ENCODE results near the gene KCNK3. TPM values are rescaled to one million over a fixed set of nuclear protein-coding genes. Genes with fewer than 3 reads are reported as not detected.

The KCNK3 gene
- not detected for polyA plus RNA-seq (2013)

DNA sequence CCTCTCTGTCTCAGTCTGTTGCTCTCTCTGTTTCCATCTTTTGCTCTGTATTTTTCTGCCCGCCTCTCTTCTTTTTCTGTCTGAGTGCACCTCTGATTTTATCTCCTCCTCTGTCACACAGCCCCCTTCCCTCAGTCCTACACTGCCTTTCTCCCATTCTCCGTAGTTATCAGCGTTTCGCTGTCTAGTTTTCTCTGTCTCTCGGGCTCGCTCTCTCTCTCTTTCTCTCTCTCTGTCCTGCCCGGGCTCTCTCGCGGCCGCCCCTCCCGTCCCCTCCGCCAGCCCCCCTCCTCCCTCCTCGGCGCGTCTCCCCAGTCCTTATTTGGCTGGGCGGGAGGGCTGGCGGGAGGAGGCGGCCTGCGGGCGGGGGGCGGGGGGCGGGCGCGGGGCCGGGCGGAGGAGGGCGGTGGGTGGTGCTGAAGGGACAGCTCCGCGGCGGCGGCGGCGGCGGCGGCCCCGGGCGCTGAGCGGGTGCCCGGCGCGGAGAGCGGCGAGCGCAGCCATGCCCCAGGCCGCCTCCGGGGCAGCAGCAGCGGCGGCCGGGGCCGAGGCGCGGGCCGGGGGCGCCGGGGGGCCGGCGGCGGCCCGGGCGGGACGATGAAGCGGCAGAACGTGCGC lies at the start of gene KCNK3:
KCNK3 (plus strand) TSS at position 444 of the 618 bp plus-strand sequence; CDS start at position 598, 154 bp downstream.
- ChIA-PET CTCF (no interaction called here), POLR2A (no interaction called here)
- Histone ChIP-seq H3K27ac (ENCODE audit: insufficient read depth in 1 of 2, low read depth in 1 of 2, low read length in 2 of 2, poor library complexity in 1 of 2, severe bottlenecking in 2 of 2) (no peak within 1 kb of the TSS), H3K4me3 (ENCODE audit: control insufficient read depth in 1 of 7, extremely low read depth in 1 of 7, insufficient read depth in 4 of 7, low read depth in 2 of 7, low read length in 6 of 7) (peak within 1 kb of the TSS in 4 of 7 experiments; percentile 14 to 54 (median 32)), H3K36me3 (ENCODE audit: control insufficient read depth in 4 of 4, insufficient read depth in 4 of 4, low read length in 3 of 4) (no peaks in the 10 kb centered on the region), H3K9me3 (ENCODE audit: control extremely low read depth in 1 of 5, control insufficient read depth in 4 of 5, insufficient read depth in 2 of 5, low read depth in 1 of 5, low read length in 4 of 5) (no peaks in the 10 kb centered on the region), H3K27me3 (replicated peaks in 2 of 5; ENCODE audit: control insufficient read depth in 4 of 5, insufficient read depth in 5 of 5, low read length in 4 of 5) (peaks cover 16 to 92% (median 38%) of the 10 kb centered on the region in 5 experiments), H3K4me1 (ENCODE audit: control extremely low read depth in 1 of 4, control insufficient read depth in 4 of 4, insufficient read depth in 4 of 4, low read length in 3 of 4) (peaks cover 0 to 11% (median 7%) of the 10 kb centered on the region in 4 experiments)
- peak; percentile 22 to 70 (median 67) for DNase-seq
- 1% methylated on average over 43 of the region's 64 CpGs for WGBS (ENCODE audit: insufficient coverage)

- H3K36me3 ChIP-seq (ENCODE audit: control insufficient read depth in 4 of 4, insufficient read depth in 4 of 4, low read length in 3 of 4) = no peaks in the 10 kb centered on the region
- H3K27me3 ChIP-seq (replicated peaks in 2 of 5; ENCODE audit: control insufficient read depth in 4 of 5, insufficient read depth in 5 of 5, low read length in 4 of 5) = peaks cover 0 to 48% (median 21%) of the 10 kb centered on the region in 5 experiments
- ChIA-PET POLR2A (no interaction called here), CTCF (no interaction called here)
- DNase-seq = no peak
- no peak overlapping the region for H3K4me3 ChIP-seq (ENCODE audit: control insufficient read depth in 1 of 7, extremely low read depth in 1 of 7, insufficient read depth in 4 of 7, low read depth in 2 of 7, low read length in 6 of 7)
- H3K9me3 ChIP-seq (ENCODE audit: control extremely low read depth in 1 of 5, control insufficient read depth in 4 of 5, insufficient read depth in 2 of 5, low read depth in 1 of 5, low read length in 4 of 5) = no peaks in the 10 kb centered on the region
- H3K27ac ChIP-seq (ENCODE audit: insufficient read depth in 1 of 2, low read depth in 1 of 2, low read length in 2 of 2, poor library complexity in 1 of 2, severe bottlenecking in 2 of 2) = no peak overlapping the region
- no peaks in the 10 kb centered on the region for H3K4me1 ChIP-seq (ENCODE audit: control extremely low read depth in 1 of 4, control insufficient read depth in 4 of 4, insufficient read depth in 4 of 4, low read length in 3 of 4)
- 81% methylated on average over 10 of the region's 13 CpGs for WGBS (ENCODE audit: insufficient coverage)
Observed at GRCh38 chr2:26644188-26644835, 48.2 kb upstream of the KCNK3 start.

- ChIA-PET CTCF (no interaction called here), POLR2A (no interaction called here)
- Histone ChIP-seq H3K4me1 (ENCODE audit: control extremely low read depth in 1 of 4, control insufficient read depth in 4 of 4, insufficient read depth in 4 of 4, low read length in 3 of 4) (no peaks in the 10 kb centered on the region), H3K36me3 (ENCODE audit: control insufficient read depth in 4 of 4, insufficient read depth in 4 of 4, low read length in 3 of 4) (no peaks in the 10 kb centered on the region), H3K9me3 (ENCODE audit: control extremely low read depth in 1 of 5, control insufficient read depth in 4 of 5, insufficient read depth in 2 of 5, low read depth in 1 of 5, low read length in 4 of 5) (no peaks in the 10 kb centered on the region), H3K27me3 (replicated peaks in 2 of 5; ENCODE audit: control insufficient read depth in 4 of 5, insufficient read depth in 5 of 5, low read length in 4 of 5) (peaks cover 0 to 43% (median 19%) of the 10 kb centered on the region in 5 experiments), H3K4me3 (ENCODE audit: control insufficient read depth in 1 of 7, extremely low read depth in 1 of 7, insufficient read depth in 4 of 7, low read depth in 2 of 7, low read length in 6 of 7) (no peak overlapping the region), H3K27ac (ENCODE audit: insufficient read depth in 1 of 2, low read depth in 1 of 2, low read length in 2 of 2, poor library complexity in 1 of 2, severe bottlenecking in 2 of 2) (no peak overlapping the region)
- WGBS (ENCODE audit: insufficient coverage) = 94% methylated on average over 8 of the region's 10 CpGs
- DNase-seq = no peak
Observed at GRCh38 chr2:26645762-26646161, 46.8 kb upstream of the KCNK3 start.

- Histone ChIP-seq H3K4me1 (ENCODE audit: control extremely low read depth in 1 of 4, control insufficient read depth in 4 of 4, insufficient read depth in 4 of 4, low read length in 3 of 4) (no peaks in the 10 kb centered on the region), H3K27ac (ENCODE audit: insufficient read depth in 1 of 2, low read depth in 1 of 2, low read length in 2 of 2, poor library complexity in 1 of 2, severe bottlenecking in 2 of 2) (no peak overlapping the region), H3K27me3 (replicated peaks in 2 of 5; ENCODE audit: control insufficient read depth in 4 of 5, insufficient read depth in 5 of 5, low read length in 4 of 5) (peaks cover 0 to 50% (median 19%) of the 10 kb centered on the region in 5 experiments), H3K9me3 (ENCODE audit: control extremely low read depth in 1 of 5, control insufficient read depth in 4 of 5, insufficient read depth in 2 of 5, low read depth in 1 of 5, low read length in 4 of 5) (no peaks in the 10 kb centered on the region), H3K4me3 (ENCODE audit: control insufficient read depth in 1 of 7, extremely low read depth in 1 of 7, insufficient read depth in 4 of 7, low read depth in 2 of 7, low read length in 6 of 7) (no peak overlapping the region), H3K36me3 (ENCODE audit: control insufficient read depth in 4 of 4, insufficient read depth in 4 of 4, low read length in 3 of 4) (no peaks in the 10 kb centered on the region)
- ChIA-PET POLR2A (no interaction called here), CTCF (no interaction called here)
- DNase-seq = no peak
- WGBS (ENCODE audit: insufficient coverage) = 98% methylated on average over 6 of the region's 6 CpGs
Observed at GRCh38 chr2:26646986-26647672, 45.4 kb upstream of the KCNK3 start.

- Histone ChIP-seq H3K36me3 (ENCODE audit: control insufficient read depth in 4 of 4, insufficient read depth in 4 of 4, low read length in 3 of 4) (no peaks in the 10 kb centered on the region), H3K4me3 (ENCODE audit: control insufficient read depth in 1 of 7, extremely low read depth in 1 of 7, insufficient read depth in 4 of 7, low read depth in 2 of 7, low read length in 6 of 7) (no peak overlapping the region), H3K9me3 (ENCODE audit: control extremely low read depth in 1 of 5, control insufficient read depth in 4 of 5, insufficient read depth in 2 of 5, low read depth in 1 of 5, low read length in 4 of 5) (no peaks in the 10 kb centered on the region), H3K27ac (ENCODE audit: insufficient read depth in 1 of 2, low read depth in 1 of 2, low read length in 2 of 2, poor library complexity in 1 of 2, severe bottlenecking in 2 of 2) (no peak overlapping the region), H3K27me3 (replicated peaks in 2 of 5; ENCODE audit: control insufficient read depth in 4 of 5, insufficient read depth in 5 of 5, low read length in 4 of 5) (peaks cover 0 to 50% (median 15%) of the 10 kb centered on the region in 5 experiments), H3K4me1 (ENCODE audit: control extremely low read depth in 1 of 4, control insufficient read depth in 4 of 4, insufficient read depth in 4 of 4, low read length in 3 of 4) (no peaks in the 10 kb centered on the region)
- 88% methylated on average over 1 of the region's 3 CpGs for WGBS (ENCODE audit: insufficient coverage)
- POLR2A ChIA-PET = no interaction called here
- CTCF ChIA-PET = no interaction called here
- no peak for DNase-seq
Observed at GRCh38 chr2:26647981-26648380, 44.5 kb upstream of the KCNK3 start.

DNA sequence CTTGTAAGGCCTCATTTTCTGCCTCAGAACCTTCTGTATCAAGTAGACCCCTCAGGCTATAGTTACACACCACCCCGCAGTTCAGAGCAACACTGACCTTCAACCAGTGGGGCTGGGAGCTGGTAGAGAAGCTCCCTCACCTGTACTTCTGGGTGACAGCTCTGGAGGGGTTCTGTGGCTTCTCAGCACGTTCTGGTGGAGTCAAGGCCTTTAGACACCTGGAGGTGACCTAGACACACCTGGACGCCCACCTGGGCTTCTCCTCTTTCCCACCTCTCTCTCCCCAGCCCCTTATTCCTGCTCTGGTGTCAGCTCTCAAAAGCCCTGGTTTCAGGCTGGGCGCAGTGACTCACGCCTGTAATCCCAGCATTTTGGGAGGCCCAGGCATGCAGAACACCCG lies 44.0 kb upstream of the KCNK3 start:
- WGBS (ENCODE audit: insufficient coverage) = 89% methylated on average over 5 of the region's 6 CpGs
- CTCF ChIA-PET = no interaction called here
- H3K4me3 ChIP-seq (ENCODE audit: control insufficient read depth in 1 of 7, extremely low read depth in 1 of 7, insufficient read depth in 4 of 7, low read depth in 2 of 7, low read length in 6 of 7) = no peak overlapping the region
- H3K36me3 ChIP-seq (ENCODE audit: control insufficient read depth in 4 of 4, insufficient read depth in 4 of 4, low read length in 3 of 4) = no peaks in the 10 kb centered on the region
- POLR2A ChIA-PET = no interaction called here
- DNase-seq = no peak
- H3K27me3 ChIP-seq (replicated peaks in 2 of 5; ENCODE audit: control insufficient read depth in 4 of 5, insufficient read depth in 5 of 5, low read length in 4 of 5) = peaks cover 0 to 56% (median 15%) of the 10 kb centered on the region in 5 experiments
- H3K4me1 ChIP-seq (ENCODE audit: control extremely low read depth in 1 of 4, control insufficient read depth in 4 of 4, insufficient read depth in 4 of 4, low read length in 3 of 4) = no peaks in the 10 kb centered on the region
- H3K27ac ChIP-seq (ENCODE audit: insufficient read depth in 1 of 2, low read depth in 1 of 2, low read length in 2 of 2, poor library complexity in 1 of 2, severe bottlenecking in 2 of 2) = no peak overlapping the region
- H3K9me3 ChIP-seq (ENCODE audit: control extremely low read depth in 1 of 5, control insufficient read depth in 4 of 5, insufficient read depth in 2 of 5, low read depth in 1 of 5, low read length in 4 of 5) = no peaks in the 10 kb centered on the region

GRCh38 chr2:26649322-26649721 lies 43.2 kb upstream of the KCNK3 start:
- no peaks in the 10 kb centered on the region for H3K36me3 ChIP-seq (ENCODE audit: control insufficient read depth in 4 of 4, insufficient read depth in 4 of 4, low read length in 3 of 4)
- no peak for DNase-seq
- no peak overlapping the region for H3K4me3 ChIP-seq (ENCODE audit: control insufficient read depth in 1 of 7, extremely low read depth in 1 of 7, insufficient read depth in 4 of 7, low read depth in 2 of 7, low read length in 6 of 7)
- H3K27ac ChIP-seq (ENCODE audit: insufficient read depth in 1 of 2, low read depth in 1 of 2, low read length in 2 of 2, poor library complexity in 1 of 2, severe bottlenecking in 2 of 2) = no peak overlapping the region
- H3K27me3 ChIP-seq (replicated peaks in 2 of 5; ENCODE audit: control insufficient read depth in 4 of 5, insufficient read depth in 5 of 5, low read length in 4 of 5) = peaks cover 0 to 55% (median 11%) of the 10 kb centered on the region in 5 experiments
- WGBS (ENCODE audit: insufficient coverage) = 93% methylated on average over 7 of the region's 7 CpGs
- POLR2A ChIA-PET = no interaction called here
- H3K4me1 ChIP-seq (ENCODE audit: control extremely low read depth in 1 of 4, control insufficient read depth in 4 of 4, insufficient read depth in 4 of 4, low read length in 3 of 4) = no peaks in the 10 kb centered on the region
- CTCF ChIA-PET = no interaction called here
- no peaks in the 10 kb centered on the region for H3K9me3 ChIP-seq (ENCODE audit: control extremely low read depth in 1 of 5, control insufficient read depth in 4 of 5, insufficient read depth in 2 of 5, low read depth in 1 of 5, low read length in 4 of 5)

Data from common myeloid progenitor, CD34-positive (primary cell).